Endodermal cell (in vitro differentiated cells): ENCODE data around the gene LACC1. TPM values are rescaled to one million over a fixed set of nuclear protein-coding genes. Genes with fewer than 3 reads are reported as not detected.

Source experiments
- DNase-seq: peaks from one replicate; pipeline ENCODE4 v3.0.0-alpha.2; 2017
- H3K27ac ChIP-seq: 2 replicates; pipeline ENCODE4 v1.5.1; 2013; ENCODE audit warnings: mild to moderate bottlenecking, low read depth, low read length, moderate library complexity
- H3K27me3 ChIP-seq: 2 replicates; pipeline ENCODE4 v1.6.1; 2013; ENCODE audit warnings: mild to moderate bottlenecking, low read length, moderate library complexity; ENCODE audit not compliant: insufficient read depth, control insufficient read depth, poor library complexity, severe bottlenecking
- H3K36me3 ChIP-seq: 2 replicates; pipeline ENCODE4 v1.7.0; 2013; ENCODE audit warnings: mild to moderate bottlenecking, low read length, moderate library complexity; ENCODE audit not compliant: control insufficient read depth, insufficient read depth
- H3K4me1 ChIP-seq: one replicate; pipeline ENCODE4 v1.7.0; 2013; ENCODE audit warnings: low read length; ENCODE audit not compliant: control insufficient read depth, insufficient read depth
- H3K4me3 ChIP-seq: 2 replicates; pipeline ENCODE4 v1.5.1; 2013; ENCODE audit warnings: mild to moderate bottlenecking, low read length, moderate library complexity
- H3K9ac ChIP-seq: 2 replicates; pipeline ENCODE4 v1.6.1; 2013; ENCODE audit warnings: mild to moderate bottlenecking, low read length, moderate library complexity; ENCODE audit not compliant: poor library complexity, severe bottlenecking; ENCODE audit errors: extremely low read depth
- H3K9me3 ChIP-seq: 2 replicates; pipeline ENCODE4 v1.6.1; 2013; ENCODE audit warnings: mild to moderate bottlenecking, low read length, moderate library complexity; ENCODE audit not compliant: control insufficient read depth
- H3K27ac Mint-ChIP-seq: 2 replicates; pipeline ENCODE4 v1.8.0; 2020; ENCODE audit warnings: mixed read lengths
- H3K27me3 Mint-ChIP-seq: 2 replicates; pipeline ENCODE4 v1.8.0; 2021; ENCODE audit warnings: mild to moderate bottlenecking, mixed read lengths; ENCODE audit not compliant: insufficient read depth
- H3K36me3 Mint-ChIP-seq: 2 replicates; pipeline ENCODE4 v1.8.0; 2020; ENCODE audit warnings: low read depth, mixed read lengths
- H3K4me1 Mint-ChIP-seq: 2 replicates; pipeline ENCODE4 v1.8.0; 2020; ENCODE audit warnings: mixed read lengths
- H3K4me3 Mint-ChIP-seq: 2 replicates; pipeline ENCODE4 v1.8.0; 2020; ENCODE audit warnings: mild to moderate bottlenecking, moderate library complexity, mixed read lengths
- H3K9me3 Mint-ChIP-seq: 2 replicates; pipeline ENCODE4 v1.8.0; 2020; ENCODE audit warnings: mild to moderate bottlenecking, mixed read lengths
- WGBS, 2 experiments: methylation state at CpG; one replicate each; pipeline versions ENCODE4 v1.1.5 to v1.1.7; 2013; ENCODE audit warnings: missing lambda C conversion rate in 2 of 2, mixed read lengths in 1 of 2; ENCODE audit not compliant: insufficient coverage in 1 of 2, insufficient read length in 1 of 2; 5-methylcytosine and 5-hydroxymethylcytosine counted together
- total RNA-seq, 2 donors: library from RNA; stranded (reverse); fragmentation: NEBNext Ultra II Directional in 1 of 2; extraction: Animal tissue kit (Norgen Biotek cat#: 25700) in 1 of 2; gene quantifications; 2 replicates in 1 of 2; 3 replicates in 1 of 2; pipeline ENCODE4 v1.2.1, GENCODE V29; 2021
- TF ChIP-seq, protein P1 (sequence below): fragments of 200-600 bp; sonication (generic); conservative IDR thresholded peaks from 2 replicates; pipeline ENCODE4 v1.5.0; 2021; ENCODE audit warnings: antibody characterized with exemption, mild to moderate bottlenecking

The LACC1 gene
- total RNA-seq, 2 donors from 2014 or later, result 1.3 to 2.0 TPM

GRCh38 chr13:43895940-43896339 is 16.2 kb downstream of the LACC1 start:
- Mint-ChIP-seq H3K27me3 (no peaks in the 10 kb centered on the region), H3K36me3 (no peaks in the 10 kb centered on the region), H3K4me1 (no peaks in the 10 kb centered on the region), H3K27ac (no peak overlapping the region), H3K9me3 (no peaks in the 10 kb centered on the region), H3K4me3 (no peak overlapping the region)
- H3K9me3 ChIP-seq, result no peaks in the 10 kb centered on the region
- DNase-seq, result no peak
- no peaks in the 10 kb centered on the region for H3K27me3 ChIP-seq
- no peak overlapping the region for H3K4me3 ChIP-seq
- no peak overlapping the region for H3K27ac ChIP-seq
- H3K36me3 ChIP-seq, result no peaks in the 10 kb centered on the region
- 91% methylated on average over 2 of the region's 2 CpGs; no CpG with 5 or more reads in 1 of the 2 experiments for WGBS, 2 experiments
- H3K4me1 ChIP-seq, result no peaks in the 10 kb centered on the region
- TF ChIP-seq, protein P1, sequence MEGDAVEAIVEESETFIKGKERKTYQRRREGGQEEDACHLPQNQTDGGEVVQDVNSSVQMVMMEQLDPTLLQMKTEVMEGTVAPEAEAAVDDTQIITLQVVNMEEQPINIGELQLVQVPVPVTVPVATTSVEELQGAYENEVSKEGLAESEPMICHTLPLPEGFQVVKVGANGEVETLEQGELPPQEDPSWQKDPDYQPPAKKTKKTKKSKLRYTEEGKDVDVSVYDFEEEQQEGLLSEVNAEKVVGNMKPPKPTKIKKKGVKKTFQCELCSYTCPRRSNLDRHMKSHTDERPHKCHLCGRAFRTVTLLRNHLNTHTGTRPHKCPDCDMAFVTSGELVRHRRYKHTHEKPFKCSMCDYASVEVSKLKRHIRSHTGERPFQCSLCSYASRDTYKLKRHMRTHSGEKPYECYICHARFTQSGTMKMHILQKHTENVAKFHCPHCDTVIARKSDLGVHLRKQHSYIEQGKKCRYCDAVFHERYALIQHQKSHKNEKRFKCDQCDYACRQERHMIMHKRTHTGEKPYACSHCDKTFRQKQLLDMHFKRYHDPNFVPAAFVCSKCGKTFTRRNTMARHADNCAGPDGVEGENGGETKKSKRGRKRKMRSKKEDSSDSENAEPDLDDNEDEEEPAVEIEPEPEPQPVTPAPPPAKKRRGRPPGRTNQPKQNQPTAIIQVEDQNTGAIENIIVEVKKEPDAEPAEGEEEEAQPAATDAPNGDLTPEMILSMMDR, result no peak
- no peak overlapping the region for H3K9ac ChIP-seq

DNA sequence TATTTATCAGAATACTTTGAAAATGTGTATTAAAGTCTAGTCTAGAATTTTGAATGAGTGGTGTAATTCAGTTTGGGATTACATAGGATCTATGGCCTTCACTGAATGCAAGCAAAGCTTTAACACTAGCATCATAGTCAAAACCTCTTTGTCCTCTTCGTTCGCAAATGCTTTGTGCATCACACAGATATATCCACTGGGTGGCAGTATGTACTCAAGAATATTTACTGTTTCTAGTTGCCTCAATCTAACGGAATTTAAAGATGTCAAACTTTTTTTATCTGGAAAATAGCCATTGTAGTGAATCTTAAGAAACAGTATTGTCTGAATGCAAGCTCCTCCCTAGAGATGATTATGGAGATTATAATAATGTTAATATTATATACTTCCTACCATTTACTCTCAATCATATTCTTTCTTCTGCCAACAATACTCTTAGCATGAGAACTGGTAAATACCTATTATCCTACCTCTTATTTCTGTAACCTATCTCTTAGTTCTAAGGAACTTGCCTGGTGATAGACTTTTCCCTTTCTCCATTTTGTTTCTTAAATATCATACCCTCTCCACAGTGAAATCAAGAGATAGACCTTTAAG is 25.8 kb downstream of the LACC1 start:
- 0 to 4% methylated on average over 3 of the region's 3 CpGs for WGBS, 2 experiments
- no peaks in the 10 kb centered on the region for H3K36me3 Mint-ChIP-seq
- no peak overlapping the region for H3K27ac Mint-ChIP-seq

DNA sequence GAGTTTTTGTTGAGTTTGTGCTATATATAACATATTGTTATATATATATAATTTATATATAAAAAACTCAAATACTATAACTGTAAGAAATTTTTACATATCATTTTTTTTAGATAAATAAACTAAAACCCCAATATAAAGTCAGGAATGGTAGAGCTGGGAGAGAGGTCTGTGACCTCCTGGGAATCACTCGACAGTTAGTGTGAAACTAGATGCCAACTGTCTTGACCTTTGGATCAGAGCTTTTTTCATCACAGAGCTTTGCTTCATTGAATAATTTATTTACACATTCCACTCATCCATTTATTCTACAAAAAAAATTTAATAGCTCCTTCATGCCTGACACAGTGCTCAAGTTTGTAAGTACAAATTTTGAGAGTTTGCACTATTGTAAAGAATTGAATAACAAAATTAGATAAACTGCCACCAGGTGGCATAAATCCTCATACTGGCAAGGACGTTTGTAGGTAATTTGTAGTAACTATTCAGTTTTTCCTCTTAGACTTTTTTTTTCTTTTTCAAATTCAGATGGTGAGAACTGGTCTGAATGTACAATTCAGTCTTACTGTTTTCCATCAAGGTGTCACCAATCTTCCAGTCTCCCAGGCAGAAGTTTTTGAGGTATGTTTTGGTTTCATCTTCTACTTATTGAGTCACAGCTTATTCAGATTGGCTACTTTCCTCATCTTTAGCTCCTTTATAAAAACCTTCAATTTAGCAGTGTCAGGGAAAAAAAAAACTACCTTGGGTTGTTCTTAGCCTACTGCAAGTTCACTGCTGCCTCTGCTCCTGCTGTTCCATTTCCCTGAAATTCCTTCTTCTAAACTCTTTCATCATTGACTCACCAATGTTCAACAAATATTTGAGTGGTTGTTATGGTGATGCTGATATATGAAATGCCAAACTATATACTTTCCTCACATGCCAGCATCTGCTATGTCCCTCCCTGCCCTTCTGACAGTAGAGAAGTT is 28.7 kb downstream of the LACC1 start:
- TF ChIP-seq, protein P1, result peak; percentile 88
- H3K27me3 Mint-ChIP-seq, result no peaks in the 10 kb centered on the region
- no peak overlapping the region for H3K4me3 Mint-ChIP-seq
- Histone ChIP-seq H3K9ac (no peak overlapping the region), H3K9me3 (no peaks in the 10 kb centered on the region), H3K27ac (no peak overlapping the region), H3K36me3 (no peaks in the 10 kb centered on the region), H3K27me3 (no peaks in the 10 kb centered on the region), H3K4me3 (no peak overlapping the region), H3K4me1 (no peaks in the 10 kb centered on the region)
- H3K4me1 Mint-ChIP-seq, result no peaks in the 10 kb centered on the region
- DNase-seq, result no peak
- no peaks in the 10 kb centered on the region for H3K36me3 Mint-ChIP-seq
- no peaks in the 10 kb centered on the region for H3K9me3 Mint-ChIP-seq
- H3K27ac Mint-ChIP-seq, result no peak overlapping the region
- 48 to 100% methylated on average over 1 to 2 of the region's 2 CpGs for WGBS, 2 experiments

More for the DNA sequence above, 25.8 kb downstream of the LACC1 start:
- Mint-ChIP-seq H3K4me3 (no peak overlapping the region), H3K9me3 (no peaks in the 10 kb centered on the region), H3K4me1 (no peaks in the 10 kb centered on the region), H3K27me3 (peaks cover 2% of the 10 kb centered on the region)
- H3K4me1 ChIP-seq, result no peaks in the 10 kb centered on the region
- no peak overlapping the region for H3K27ac ChIP-seq
- TF ChIP-seq, protein P1, result peak; percentile 86
- no peaks in the 10 kb centered on the region for H3K27me3 ChIP-seq
- no peak overlapping the region for H3K4me3 ChIP-seq
- DNase-seq, result peak; percentile 63
- H3K9ac ChIP-seq, result no peak overlapping the region
- H3K9me3 ChIP-seq, result no peaks in the 10 kb centered on the region
- H3K36me3 ChIP-seq, result no peaks in the 10 kb centered on the region
